ENCODE data around the gene SRMS.

The SRMS gene

DNA sequence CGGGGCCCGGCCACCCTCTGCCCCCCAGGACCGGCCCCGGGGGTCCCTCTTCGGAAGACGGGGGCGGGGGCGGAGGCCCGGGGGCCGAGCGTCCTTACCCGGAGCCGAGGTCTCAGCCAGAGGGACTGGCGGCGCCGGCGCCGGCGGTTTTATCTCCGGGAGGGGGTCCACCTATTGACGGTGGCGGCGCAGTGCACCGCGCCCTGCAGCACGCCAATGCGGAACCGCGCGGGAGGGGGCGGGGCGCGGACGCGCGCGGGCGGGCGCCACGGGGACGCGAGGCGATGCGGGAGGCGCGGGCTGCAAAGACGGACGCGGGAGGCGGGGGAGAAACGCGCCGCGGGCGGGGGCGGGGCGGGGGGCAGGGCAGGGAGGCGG lies 48.6 kb downstream of the SRMS start, which contains the start of gene EEF1A2:
EEF1A2 (minus strand) TSS at position 124 of the 378 bp plus-strand sequence. CDS start 1,320 bp downstream, outside the sequence.
- DNase-seq: peak; percentile 19

- DNase-seq: peak; percentile 47
Measured at GRCh38 chr20:63497946-63498935, 49.3 kb downstream of the SRMS start.

DNA sequence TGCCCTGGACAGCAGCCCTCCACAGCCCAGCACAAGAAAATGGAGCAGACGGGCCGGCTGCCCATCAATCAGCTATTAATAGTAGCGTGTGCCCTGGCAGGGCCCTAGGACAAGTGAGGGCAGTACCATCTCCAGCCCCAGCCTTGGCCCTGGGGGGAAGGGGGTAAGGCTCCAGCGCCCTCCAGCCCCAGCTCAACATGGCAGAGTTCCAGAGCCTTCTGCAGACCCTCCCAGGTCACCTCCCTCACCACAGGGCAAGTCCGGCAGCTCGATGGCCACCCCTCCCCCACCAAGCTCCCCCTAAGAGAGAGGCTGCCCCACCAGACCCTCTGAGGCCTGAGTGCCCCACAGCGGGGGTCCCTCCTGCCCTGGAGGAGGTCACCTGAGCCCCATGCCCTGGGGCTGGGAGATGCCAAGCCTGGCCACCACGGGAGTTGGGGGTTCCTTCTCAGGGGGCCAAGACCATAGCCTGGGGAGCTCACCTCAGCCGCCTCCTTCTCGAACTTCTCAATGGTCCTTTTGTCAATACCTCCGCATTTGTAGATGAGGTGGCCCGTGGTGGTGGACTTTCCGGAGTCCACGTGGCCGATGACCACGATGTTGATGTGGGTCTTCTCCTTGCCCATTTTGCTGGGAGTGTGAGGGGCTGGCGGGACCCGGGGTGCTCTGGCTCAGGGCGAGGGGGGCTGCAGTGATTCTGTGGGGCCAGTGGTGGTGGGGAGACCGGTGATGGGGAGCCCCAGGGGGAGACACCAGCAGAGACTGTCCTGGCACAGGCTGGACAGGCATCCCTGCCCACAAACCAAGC lies 50.2 kb downstream of the SRMS start:
- peak; percentile 27 for DNase-seq

DNA sequence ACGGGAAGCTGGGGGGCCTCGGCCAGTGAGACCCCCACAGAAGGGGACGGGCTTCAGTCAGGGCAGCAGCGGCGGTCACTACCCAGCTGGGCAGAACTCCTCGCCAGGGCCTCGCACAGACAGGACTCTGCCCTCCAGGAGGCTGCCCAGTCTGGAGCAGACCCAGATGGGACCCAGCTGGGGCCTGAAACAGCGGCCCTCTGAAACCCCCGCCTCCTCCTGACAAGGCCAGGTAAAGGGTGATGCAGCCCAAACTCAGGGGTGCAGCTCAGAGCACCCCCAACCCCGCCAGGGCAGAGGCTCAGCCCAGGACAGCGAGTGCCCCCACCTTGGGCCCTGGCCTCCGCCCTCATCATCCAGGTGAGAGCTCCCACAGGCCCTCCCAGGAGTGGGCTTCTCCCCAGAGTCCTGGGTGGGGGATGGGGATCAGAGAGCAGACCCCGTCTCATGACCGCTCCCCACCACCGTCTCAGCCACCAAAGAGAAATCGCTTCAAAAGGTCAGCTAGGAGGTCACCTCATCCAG lies 50.9 kb downstream of the SRMS start:
- no peak for DNase-seq

DNA sequence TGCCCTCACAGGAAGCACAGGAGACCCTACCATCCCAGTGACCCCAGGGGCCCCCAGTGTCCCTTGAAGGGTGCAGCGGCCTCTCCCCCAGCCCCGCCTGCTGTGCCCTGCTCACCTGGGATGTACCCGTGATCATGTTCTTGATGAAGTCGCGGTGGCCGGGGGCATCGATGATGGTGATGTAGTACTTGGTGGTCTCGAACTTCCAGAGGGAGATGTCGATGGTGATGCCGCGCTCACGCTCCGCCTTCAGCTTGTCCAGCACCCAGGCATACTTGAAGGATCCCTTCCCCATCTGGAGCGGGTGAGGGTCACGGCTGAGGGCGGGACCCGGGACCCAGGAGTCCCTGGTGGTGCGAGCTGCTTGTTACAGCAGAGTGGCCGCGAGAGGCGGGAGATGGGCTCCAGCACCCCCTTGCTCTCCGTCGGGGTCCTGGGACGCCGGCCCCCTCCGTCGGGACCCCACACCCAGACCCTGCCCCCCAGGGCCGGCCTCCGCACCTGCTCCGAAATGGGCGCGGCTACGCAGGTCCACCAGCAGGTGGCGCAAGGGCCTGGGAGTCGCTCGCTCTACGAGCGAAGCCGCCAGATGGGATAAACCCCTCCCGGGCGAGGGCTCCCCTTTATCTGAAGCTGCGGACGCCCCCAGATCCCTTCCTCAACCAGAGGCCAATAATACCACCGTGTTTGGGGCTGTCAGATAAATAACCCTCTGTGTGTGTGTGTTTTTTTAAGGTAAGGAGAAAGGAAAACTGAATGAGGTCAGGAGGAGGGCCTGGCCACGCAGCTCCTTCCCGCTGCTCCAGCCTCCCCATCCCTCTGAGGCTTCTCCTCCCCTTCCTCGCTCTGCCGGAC lies 51.6 kb downstream of the SRMS start:
- DNase-seq: peak; percentile 90

DNA sequence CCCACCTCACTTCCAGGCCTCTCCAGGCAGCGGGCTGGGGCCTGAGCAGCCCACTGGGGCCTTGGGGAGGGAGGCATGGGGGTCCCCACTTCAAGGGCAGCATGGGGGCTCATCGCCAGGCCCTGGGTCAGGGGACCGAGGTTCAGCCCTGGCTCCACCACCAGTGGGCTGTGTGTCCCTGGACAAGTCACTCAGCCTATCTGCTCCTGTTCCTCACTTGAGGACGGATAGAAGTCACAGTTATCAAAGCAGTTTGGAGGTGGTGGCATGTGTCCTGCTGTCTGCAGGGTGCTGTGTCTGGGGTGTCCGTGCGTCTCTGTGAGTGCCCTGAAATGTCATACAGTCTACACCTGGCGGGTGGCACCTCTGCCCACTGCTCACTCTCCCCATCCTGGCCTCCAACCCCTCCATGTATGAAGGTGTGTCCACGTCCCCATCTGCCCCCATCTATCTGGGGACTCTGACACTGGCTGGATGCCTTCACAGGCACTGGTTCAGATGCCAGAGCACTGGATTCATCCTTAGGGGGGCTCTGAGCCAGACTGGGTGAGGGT lies 52.3 kb downstream of the SRMS start:
- DNase-seq: peak; percentile 0

- DNase-seq: peak; percentile 1
Measured at GRCh38 chr20:63494420-63495166, 53.0 kb downstream of the SRMS start.

- DNase-seq: no peak
Measured at GRCh38 chr20:63494084-63494419, 53.5 kb downstream of the SRMS start.

DNA sequence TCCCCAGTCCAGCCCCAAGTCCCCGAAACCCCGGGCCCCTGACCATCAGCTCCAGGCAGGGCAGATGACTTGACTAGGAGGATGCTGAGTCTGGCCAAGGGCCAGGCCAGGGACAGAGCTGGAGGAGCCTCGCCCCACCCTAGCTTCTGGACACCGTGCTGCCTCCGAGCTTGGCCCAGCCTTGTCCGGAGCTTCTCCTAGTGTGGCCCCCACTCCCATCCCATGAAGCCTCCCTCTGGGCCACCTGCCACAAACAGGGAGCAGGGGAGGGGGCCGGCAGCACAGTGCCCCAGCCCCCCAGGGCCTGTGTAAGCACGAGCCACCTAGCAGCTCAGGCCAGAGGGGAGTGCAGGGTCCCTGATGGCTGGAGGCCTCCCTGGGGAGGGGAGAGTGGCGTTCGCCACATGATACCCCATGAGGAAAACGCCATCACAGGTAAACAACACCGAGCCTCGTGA lies 54.0 kb downstream of the SRMS start:
- DNase-seq: no peak

DNA sequence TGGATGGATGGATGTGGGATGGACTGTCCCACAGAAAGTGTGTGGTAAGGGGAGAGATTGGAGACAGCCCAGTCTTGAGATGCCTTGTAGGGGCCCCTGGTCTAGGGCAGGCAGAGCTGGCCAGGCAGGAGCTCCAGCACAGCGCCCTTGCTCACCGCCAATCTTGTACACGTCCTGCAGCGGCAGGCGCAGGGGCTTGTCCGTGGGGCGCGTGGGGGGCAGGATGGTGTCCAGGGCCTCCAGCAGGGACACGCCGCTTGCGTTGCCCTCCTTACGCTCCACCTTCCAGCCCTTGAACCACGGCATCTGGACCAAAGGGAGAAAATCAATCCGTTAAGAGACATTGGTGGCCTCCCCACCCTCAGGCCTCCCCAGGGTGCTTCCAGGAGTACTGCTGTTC lies 54.6 kb downstream of the SRMS start:
- no peak for DNase-seq

DNA sequence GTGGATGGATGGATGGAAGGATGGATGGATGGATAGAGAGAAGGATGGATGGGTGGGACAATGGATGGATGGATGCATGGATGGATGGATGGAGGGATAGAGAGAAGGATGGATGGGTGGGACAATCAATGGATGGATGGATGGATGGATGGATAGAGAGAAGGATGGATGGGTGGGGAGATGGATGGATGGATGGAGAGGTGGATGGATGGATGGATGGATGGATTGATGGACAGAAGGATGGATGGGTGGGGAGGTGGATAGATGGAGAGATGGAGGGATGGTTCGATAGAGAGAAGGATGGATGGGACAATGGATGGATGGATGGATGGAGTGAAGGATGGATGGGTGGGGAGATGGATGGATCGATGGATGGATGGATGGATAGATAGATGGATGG lies 55.0 kb downstream of the SRMS start:
- DNase-seq: no peak

GRCh38 chr20:63491635-63492230 lies 55.8 kb downstream of the SRMS start:
- DNase-seq: no peak

DNA sequence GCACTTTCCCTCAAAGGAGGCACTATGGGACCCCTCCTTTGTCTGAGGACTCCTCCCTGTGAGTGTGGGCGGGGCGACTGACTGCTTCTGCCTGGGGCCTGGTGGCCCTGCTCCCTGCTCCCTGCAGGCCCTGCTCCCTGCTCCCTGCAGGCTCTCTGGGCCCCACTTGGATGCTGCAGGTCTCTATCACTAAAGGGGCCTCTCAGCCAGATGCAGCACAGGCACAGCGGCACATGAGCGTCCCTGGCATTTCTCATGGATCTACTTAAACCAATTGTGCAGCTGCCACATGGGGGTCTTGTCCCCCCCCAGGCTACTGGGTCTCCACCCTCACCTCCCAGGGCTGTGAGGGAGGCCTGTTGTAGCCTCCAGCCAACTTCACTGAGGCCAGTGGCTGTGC lies 56.5 kb downstream of the SRMS start:
- DNase-seq: peak; percentile 0
